Measurements from ENCODE around the gene CHRNE. TPM values are rescaled to one million over a fixed set of nuclear protein-coding genes. Genes with fewer than 3 reads are reported as not detected.

Gene CHRNE
- total RNA-seq, 1 donor from 2014 or later = 0.52 TPM

GRCh38 chr17:4898351-4898750, 4.5 kb downstream of the CHRNE start:
- peaks cover 20% of the 10 kb centered on the region for H3K4me1 Mint-ChIP-seq (ENCODE audit: low read depth)
- H3K9me3 Mint-ChIP-seq = no peaks in the 10 kb centered on the region
- peaks cover 6% of the 10 kb centered on the region for H3K36me3 Mint-ChIP-seq (ENCODE audit: low read depth)
- no peak for DNase-seq (ENCODE audit: low spot score)
- peaks cover 8% of the 10 kb centered on the region for H3K27me3 Mint-ChIP-seq (ENCODE audit: insufficient read depth)
- intact Hi-C loops (cut with micrococcal nuclease) = no loop called here
- H3K27ac Mint-ChIP-seq = no peak overlapping the region
- peak overlapping the region; percentile 69 for H3K4me3 Mint-ChIP-seq

DNA sequence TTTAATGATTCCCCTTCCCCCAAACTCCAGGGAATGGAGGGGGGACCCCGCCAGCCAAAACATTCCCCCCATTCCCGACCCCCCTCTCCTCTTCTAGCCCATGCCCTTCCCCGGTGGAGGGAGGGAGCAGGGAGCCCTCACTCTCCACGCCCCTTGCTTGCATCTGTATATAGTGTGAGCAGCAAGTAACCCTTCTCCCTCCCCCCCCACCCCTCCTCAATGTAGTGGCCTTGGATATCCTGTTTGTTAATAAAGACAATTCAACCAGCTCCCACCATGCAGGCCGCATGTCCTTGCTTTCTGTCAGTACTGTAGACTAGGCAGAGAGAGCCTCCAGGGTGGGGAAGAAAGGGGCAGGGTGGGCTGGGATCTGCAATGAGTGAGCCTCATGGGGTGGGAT, 5.1 kb downstream of the CHRNE start:
- H3K9me3 Mint-ChIP-seq = no peaks in the 10 kb centered on the region
- no peak overlapping the region for H3K4me3 Mint-ChIP-seq
- intact Hi-C loops (cut with micrococcal nuclease) = no loop called here
- no peak for DNase-seq (ENCODE audit: low spot score)
- peaks cover 8% of the 10 kb centered on the region for H3K27me3 Mint-ChIP-seq (ENCODE audit: insufficient read depth)
- H3K4me1 Mint-ChIP-seq (ENCODE audit: low read depth) = peaks cover 14% of the 10 kb centered on the region
- peaks cover 6% of the 10 kb centered on the region for H3K36me3 Mint-ChIP-seq (ENCODE audit: low read depth)
- no peak overlapping the region for H3K27ac Mint-ChIP-seq

DNA sequence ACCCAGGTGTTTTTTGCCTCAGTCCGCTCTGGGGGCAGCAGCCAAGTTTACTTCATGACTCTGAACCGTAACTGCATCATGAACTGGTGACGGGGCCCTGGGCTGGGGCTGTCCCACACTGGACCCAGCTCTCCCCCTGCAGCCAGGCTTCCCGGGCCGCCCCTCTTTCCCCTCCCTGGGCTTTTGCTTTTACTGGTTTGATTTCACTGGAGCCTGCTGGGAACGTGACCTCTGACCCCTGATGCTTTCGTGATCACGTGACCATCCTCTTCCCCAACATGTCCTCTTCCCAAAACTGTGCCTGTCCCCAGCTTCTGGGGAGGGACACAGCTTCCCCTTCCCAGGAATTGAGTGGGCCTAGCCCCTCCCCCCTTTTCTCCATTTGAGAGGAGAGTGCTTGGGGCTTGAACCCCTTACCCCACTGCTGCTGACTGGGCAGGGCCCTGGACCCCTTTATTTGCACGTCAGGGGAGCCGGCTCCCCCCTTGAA, 5.7 kb downstream of the CHRNE start:
- intact Hi-C loops (cut with micrococcal nuclease) = no loop called here
- H3K4me1 Mint-ChIP-seq (ENCODE audit: low read depth) = peaks cover 10% of the 10 kb centered on the region
- no peak overlapping the region for H3K27ac Mint-ChIP-seq
- no peak for DNase-seq (ENCODE audit: low spot score)
- H3K4me3 Mint-ChIP-seq = no peak overlapping the region
- H3K9me3 Mint-ChIP-seq = no peaks in the 10 kb centered on the region
- H3K27me3 Mint-ChIP-seq (ENCODE audit: insufficient read depth) = peaks cover 8% of the 10 kb centered on the region
- peaks cover 8% of the 10 kb centered on the region for H3K36me3 Mint-ChIP-seq (ENCODE audit: low read depth)

- intact Hi-C loops (cut with micrococcal nuclease) = no loop called here
- DNase-seq (ENCODE audit: low spot score) = no peak
Measured at GRCh38 chr17:4896332-4897197, 6.3 kb downstream of the CHRNE start.

DNA sequence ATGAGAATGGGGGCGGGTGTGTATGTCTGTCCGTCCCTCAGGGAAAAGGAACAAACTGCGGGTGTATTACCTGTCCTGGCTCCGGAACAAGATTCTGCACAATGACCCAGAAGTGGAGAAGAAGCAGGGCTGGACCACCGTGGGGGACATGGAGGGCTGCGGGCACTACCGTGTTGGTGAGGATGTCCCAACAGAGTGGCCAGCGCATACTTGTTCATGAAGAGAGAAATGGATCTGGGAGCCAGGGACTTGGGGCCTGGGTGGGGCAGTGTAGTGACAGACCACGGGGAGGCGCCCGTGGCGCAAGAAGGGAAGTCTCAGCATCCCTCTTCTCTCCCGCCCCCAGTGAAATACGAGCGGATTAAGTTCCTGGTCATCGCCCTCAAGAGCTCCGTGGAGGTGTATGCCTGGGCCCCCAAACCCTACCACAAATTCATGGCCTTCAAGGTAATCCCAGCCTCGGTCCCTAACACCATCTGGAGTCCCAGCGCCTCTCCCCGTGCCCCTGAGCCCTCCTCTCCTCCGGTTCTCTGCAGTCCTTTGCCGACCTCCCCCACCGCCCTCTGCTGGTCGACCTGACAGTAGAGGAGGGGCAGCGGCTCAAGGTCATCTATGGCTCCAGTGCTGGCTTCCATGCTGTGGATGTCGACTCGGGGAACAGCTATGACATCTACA, 7.1 kb downstream of the CHRNE start:
- Mint-ChIP-seq H3K36me3 (ENCODE audit: low read depth) (peaks cover 8% of the 10 kb centered on the region), H3K27ac (no peak overlapping the region), H3K9me3 (no peaks in the 10 kb centered on the region), H3K27me3 (ENCODE audit: insufficient read depth) (peaks cover 8% of the 10 kb centered on the region), H3K4me1 (ENCODE audit: low read depth) (peaks cover 10% of the 10 kb centered on the region), H3K4me3 (no peak overlapping the region)
- intact Hi-C loops (cut with micrococcal nuclease) = no loop called here
- DNase-seq (ENCODE audit: low spot score) = no peak

More at GRCh38 chr17:4896332-4897197, 6.3 kb downstream of the CHRNE start:
- peaks cover 10% of the 10 kb centered on the region for H3K4me1 Mint-ChIP-seq (ENCODE audit: low read depth)
- H3K9me3 Mint-ChIP-seq = no peaks in the 10 kb centered on the region
- H3K36me3 Mint-ChIP-seq (ENCODE audit: low read depth) = peaks cover 8% of the 10 kb centered on the region
- H3K27me3 Mint-ChIP-seq (ENCODE audit: insufficient read depth) = peaks cover 8% of the 10 kb centered on the region
- no peak overlapping the region for H3K27ac Mint-ChIP-seq
- no peak overlapping the region for H3K4me3 Mint-ChIP-seq

GRCh38 chr17:4895121-4895520, 7.8 kb downstream of the CHRNE start:
- Mint-ChIP-seq H3K4me3 (no peak overlapping the region), H3K27ac (no peak overlapping the region), H3K36me3 (ENCODE audit: low read depth) (peaks cover 8% of the 10 kb centered on the region), H3K27me3 (ENCODE audit: insufficient read depth) (peaks cover 8% of the 10 kb centered on the region), H3K4me1 (ENCODE audit: low read depth) (peaks cover 10% of the 10 kb centered on the region), H3K9me3 (no peaks in the 10 kb centered on the region)
- DNase-seq (ENCODE audit: low spot score) = no peak
- intact Hi-C loops (cut with micrococcal nuclease) = no loop called here

DNA sequence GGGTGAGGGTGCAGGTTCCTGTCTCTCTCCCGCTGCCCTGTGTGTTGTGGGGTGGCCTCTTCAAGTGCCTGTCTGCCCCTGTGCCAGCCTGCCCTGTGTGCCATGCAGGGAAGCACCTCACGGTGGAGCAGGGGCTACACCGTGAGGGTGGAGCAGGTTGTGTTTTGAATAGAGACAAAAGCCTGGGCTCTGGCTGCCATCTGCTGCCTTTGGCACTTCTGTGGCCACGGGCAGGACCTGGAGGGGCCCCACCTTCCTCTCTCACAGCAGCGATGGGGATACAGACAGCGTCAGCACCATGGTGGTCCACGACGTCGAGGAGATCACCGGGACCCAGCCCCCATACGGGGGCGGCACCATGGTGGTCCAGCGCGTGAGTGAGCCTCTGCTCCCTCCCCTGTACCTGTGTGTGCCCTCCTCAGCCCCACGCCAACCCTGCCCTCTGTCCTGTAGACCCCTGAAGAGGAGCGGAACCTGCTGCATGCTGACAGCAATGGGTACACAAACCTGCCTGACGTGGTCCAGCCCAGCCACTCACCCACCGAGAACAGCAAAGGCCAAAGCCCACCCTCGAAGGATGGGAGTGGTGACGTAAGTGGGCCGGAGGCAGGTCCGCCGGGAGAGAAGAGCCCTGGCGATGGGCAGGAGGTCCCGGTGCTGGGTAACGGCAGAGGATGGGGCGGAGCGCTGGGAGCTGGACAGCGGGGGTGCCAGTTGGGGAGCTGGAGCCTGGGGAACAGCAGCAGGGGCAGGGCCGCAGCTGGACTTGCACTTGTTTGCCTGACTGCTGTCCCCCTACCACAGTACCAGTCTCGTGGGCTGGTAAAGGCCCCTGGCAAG, 9.0 kb downstream of the CHRNE start:
- no peaks in the 10 kb centered on the region for H3K9me3 Mint-ChIP-seq
- intact Hi-C loops (cut with micrococcal nuclease) = no loop called here
- DNase-seq (ENCODE audit: low spot score) = no peak
- H3K36me3 Mint-ChIP-seq (ENCODE audit: low read depth) = peaks cover 8% of the 10 kb centered on the region
- no peaks in the 10 kb centered on the region for H3K27me3 Mint-ChIP-seq (ENCODE audit: insufficient read depth)
- no peak overlapping the region for H3K4me3 Mint-ChIP-seq
- no peak overlapping the region for H3K27ac Mint-ChIP-seq
- H3K4me1 Mint-ChIP-seq (ENCODE audit: low read depth) = peaks cover 8% of the 10 kb centered on the region

GRCh38 chr17:4893272-4893671, 9.6 kb downstream of the CHRNE start:
- peaks cover 8% of the 10 kb centered on the region for H3K36me3 Mint-ChIP-seq (ENCODE audit: low read depth)
- intact Hi-C loops (cut with micrococcal nuclease) = no loop called here
- H3K27me3 Mint-ChIP-seq (ENCODE audit: insufficient read depth) = no peaks in the 10 kb centered on the region
- no peak for DNase-seq (ENCODE audit: low spot score)
- H3K4me3 Mint-ChIP-seq = no peak overlapping the region
- H3K27ac Mint-ChIP-seq = no peak overlapping the region
- H3K9me3 Mint-ChIP-seq = no peaks in the 10 kb centered on the region
- H3K4me1 Mint-ChIP-seq (ENCODE audit: low read depth) = peaks cover 5% of the 10 kb centered on the region

- Mint-ChIP-seq H3K4me1 (ENCODE audit: low read depth) (peaks cover 5% of the 10 kb centered on the region), H3K27ac (no peak overlapping the region), H3K4me3 (no peak overlapping the region), H3K9me3 (no peaks in the 10 kb centered on the region), H3K27me3 (ENCODE audit: insufficient read depth) (no peaks in the 10 kb centered on the region), H3K36me3 (ENCODE audit: low read depth) (peaks cover 8% of the 10 kb centered on the region)
- intact Hi-C loops (cut with micrococcal nuclease) = no loop called here
- DNase-seq (ENCODE audit: low spot score) = no peak
Measured at GRCh38 chr17:4892499-4893221, 10.2 kb downstream of the CHRNE start.

GRCh38 chr17:4891411-4892410, 11.2 kb downstream of the CHRNE start:
- Mint-ChIP-seq H3K4me3 (no peak overlapping the region), H3K4me1 (ENCODE audit: low read depth) (peaks cover 5% of the 10 kb centered on the region), H3K27ac (no peak overlapping the region), H3K9me3 (no peaks in the 10 kb centered on the region), H3K27me3 (ENCODE audit: insufficient read depth) (no peaks in the 10 kb centered on the region), H3K36me3 (ENCODE audit: low read depth) (peaks cover 13% of the 10 kb centered on the region)
- intact Hi-C loops (cut with micrococcal nuclease) = no loop called here
- no peak for DNase-seq (ENCODE audit: low spot score)

GRCh38 chr17:4887581-4887980, 15.3 kb downstream of the CHRNE start:
- no peak overlapping the region for H3K4me3 Mint-ChIP-seq
- intact Hi-C loops (cut with micrococcal nuclease) = loop anchor here (5.0 to 10.0 kb wide), 2 partner anchors 50 to 463 kb away; no protein-coding TSS in a partner anchor
- H3K36me3 Mint-ChIP-seq (ENCODE audit: low read depth) = peaks cover 16% of the 10 kb centered on the region
- H3K4me1 Mint-ChIP-seq (ENCODE audit: low read depth) = peaks cover 5% of the 10 kb centered on the region
- no peaks in the 10 kb centered on the region for H3K27me3 Mint-ChIP-seq (ENCODE audit: insufficient read depth)
- H3K27ac Mint-ChIP-seq = no peak overlapping the region
- DNase-seq (ENCODE audit: low spot score) = no peak
- no peaks in the 10 kb centered on the region for H3K9me3 Mint-ChIP-seq

Data from activated T-helper 1 cell treated with anti-CD3 and anti-CD28 coated beads, Interleukin-12 subunit alpha, Interleukin-12 subunit beta, Interleukin-2, Interleukin-4 antibody, amounts not matched to agents 30 ng/mL and 10 ng/mL and 1 ng/mL, durations not matched to agents 14 hours and 24 hours and 36 hours (primary cell).